ENCODE data around the gene CNPY3.

Gene CNPY3

DNA sequence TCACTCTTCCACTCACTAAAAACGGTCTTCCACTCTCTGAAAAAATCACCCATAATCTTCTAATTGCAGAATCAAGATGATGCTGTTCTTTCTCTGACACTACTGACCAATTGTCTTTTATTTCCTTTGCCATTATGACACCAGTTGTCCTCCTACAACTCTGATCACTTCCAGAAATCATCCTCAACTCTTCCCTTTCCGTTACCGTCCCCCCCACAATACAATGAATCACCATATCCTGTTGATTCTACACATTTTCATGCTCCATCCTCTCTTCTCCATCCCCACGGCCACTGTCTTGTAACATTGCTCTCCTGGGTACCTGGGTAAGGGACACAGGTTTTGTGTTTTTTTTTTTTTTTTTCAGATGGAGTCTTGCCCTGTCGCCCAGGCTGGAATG, 52.6 kb downstream of the CNPY3 start:
- no peak overlapping the region for H3K4me3 ChIP-seq (ENCODE audit: control insufficient read depth, low read depth, low read length)
- TF ChIP-seq, protein P1, sequence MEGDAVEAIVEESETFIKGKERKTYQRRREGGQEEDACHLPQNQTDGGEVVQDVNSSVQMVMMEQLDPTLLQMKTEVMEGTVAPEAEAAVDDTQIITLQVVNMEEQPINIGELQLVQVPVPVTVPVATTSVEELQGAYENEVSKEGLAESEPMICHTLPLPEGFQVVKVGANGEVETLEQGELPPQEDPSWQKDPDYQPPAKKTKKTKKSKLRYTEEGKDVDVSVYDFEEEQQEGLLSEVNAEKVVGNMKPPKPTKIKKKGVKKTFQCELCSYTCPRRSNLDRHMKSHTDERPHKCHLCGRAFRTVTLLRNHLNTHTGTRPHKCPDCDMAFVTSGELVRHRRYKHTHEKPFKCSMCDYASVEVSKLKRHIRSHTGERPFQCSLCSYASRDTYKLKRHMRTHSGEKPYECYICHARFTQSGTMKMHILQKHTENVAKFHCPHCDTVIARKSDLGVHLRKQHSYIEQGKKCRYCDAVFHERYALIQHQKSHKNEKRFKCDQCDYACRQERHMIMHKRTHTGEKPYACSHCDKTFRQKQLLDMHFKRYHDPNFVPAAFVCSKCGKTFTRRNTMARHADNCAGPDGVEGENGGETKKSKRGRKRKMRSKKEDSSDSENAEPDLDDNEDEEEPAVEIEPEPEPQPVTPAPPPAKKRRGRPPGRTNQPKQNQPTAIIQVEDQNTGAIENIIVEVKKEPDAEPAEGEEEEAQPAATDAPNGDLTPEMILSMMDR (conservative IDR thresholded peaks at IDR 0.05; ENCODE audit: control insufficient read depth, insufficient read depth, low read depth, low read length), result no peak
- peak; percentile 32 for DNase-seq (ENCODE audit: low read depth)

DNA sequence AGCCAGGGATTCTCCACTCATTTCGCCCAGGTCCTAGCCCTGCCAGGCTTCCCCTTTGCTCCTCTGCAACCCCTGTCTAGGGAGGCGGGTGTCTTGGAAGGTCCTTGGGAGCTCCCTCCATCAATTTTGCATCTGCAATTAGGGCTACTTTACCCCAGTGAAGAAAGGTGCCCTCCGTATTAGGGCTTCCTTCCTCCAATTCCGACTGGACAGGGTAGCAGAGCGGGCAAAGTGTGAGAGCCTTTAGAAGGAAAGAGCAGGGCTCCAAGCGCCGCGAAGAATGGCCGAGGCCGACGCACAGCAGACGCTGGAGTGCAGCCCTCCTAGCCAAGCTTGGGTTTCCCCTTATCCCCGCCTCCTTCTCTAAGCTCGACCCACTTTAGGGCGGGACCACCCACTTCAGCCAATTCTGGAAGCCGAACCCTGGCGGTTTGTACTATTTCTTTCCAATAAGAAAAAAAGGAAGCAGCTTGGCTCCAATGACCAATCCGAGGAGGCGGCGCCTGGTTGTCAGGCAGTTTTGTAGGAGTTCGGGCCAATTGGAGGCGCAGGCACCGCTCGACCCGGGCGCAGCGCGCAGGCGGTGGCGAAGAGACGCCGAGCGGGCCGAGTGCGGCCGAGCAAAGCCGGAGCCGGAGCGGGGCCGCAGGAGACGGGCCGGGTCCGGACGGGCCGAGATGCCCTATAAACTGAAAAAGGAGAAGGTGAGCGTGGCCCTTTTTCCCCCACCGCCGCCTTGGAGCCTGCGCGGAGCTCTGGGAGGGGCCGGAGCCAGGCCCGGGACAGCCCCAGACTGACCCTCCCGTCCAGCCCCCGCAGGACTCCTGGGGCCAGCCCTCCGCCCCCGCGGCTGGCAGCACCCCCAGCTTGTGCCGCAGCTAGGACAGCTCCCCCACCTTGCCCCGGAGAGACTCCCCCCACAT, 55.0 kb downstream of the CNPY3 start, which contains the start of gene PPP2R5D:
TSS of gene PPP2R5D (plus strand) at position 570 of the 923 bp plus-strand sequence. CDS start at position 678, 108 bp downstream.
- DNase-seq (ENCODE audit: low read depth), result peak; percentile 99
- TF ChIP-seq, protein P1 (conservative IDR thresholded peaks at IDR 0.05; ENCODE audit: control insufficient read depth, insufficient read depth, low read depth, low read length), result no peak
- peak within 1 kb of the TSS; percentile 70 for H3K4me3 ChIP-seq (ENCODE audit: control insufficient read depth, low read depth, low read length)

DNA sequence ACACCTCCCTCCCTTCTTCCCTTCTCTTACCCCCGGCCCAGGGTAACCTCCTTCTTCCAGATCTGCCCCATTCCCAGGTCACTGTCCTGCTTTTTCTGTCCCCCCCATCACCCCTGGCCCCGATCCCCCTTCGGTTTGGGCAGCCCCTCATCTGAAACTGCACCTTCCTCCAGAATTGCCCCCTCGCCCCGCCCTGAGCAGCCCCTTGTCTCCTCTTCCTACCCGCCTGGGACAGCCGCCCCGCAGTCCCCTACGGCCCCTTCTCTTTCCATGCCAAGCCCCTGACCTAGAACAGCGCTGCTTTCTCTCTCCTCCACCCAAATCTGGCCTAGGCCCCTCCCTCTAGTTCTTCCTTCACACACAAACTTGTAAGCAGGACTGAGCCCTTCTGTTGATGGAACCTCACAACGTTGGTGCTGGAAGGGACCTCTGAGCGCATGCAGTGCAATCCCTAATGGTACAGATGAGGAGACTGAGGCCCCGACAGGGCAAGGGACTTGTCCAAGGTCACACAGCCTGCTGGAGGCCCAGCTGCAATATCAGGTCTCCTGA, 55.7 kb downstream of the CNPY3 start:
- no peak for DNase-seq (ENCODE audit: low read depth)
- TF ChIP-seq, protein P1 (conservative IDR thresholded peaks at IDR 0.05; ENCODE audit: control insufficient read depth, insufficient read depth, low read depth, low read length), result no peak
- H3K4me3 ChIP-seq (ENCODE audit: control insufficient read depth, low read depth, low read length), result peak overlapping the region; percentile 70

DNA sequence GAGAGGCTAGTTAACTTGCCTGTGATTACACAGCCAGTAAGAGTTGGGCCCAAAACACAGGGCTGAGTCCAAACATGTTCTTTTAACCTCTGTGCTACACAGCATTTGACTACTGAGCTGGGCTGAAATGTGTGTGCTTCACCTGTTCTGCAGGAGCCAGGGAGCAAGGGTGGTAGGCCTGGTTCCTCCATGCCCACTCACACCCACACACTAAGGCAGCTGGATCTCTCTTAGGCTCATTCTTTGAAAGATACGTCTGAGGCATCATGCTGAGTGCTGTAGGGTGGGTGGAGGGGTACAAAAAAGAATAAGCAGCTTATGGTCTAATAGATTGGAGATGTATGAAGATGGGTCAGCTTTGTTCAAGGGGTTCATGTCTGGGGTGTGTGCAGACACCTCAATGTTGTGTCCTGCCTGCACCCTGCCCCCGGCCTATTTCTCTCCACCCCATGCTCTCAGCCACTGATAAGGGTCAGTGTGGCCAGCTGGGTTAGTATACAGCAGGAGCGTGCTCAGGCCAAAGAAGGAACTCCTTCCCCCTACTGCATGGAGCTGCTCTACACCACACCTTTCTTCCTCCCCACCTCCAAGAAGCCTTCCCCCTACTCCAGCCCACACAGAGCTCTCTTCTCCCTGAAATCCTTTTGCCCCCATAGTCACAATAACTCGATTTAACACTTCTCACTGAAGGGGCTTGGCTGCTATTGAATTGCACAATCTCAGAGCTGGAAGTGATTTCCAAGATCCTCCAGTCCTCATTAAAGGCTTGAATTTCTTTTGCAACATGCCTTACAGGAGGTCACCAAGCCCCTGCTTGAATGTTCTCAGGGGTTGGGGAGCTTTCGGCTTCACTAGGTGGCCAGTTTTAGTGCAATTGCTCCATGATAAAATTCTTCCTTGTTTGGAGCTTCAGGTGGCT, 58.5 kb downstream of the CNPY3 start:
- H3K4me3 ChIP-seq (ENCODE audit: control insufficient read depth, low read depth, low read length), result no peak overlapping the region
- DNase-seq (ENCODE audit: low read depth), result no peak
- TF ChIP-seq, protein P1 (conservative IDR thresholded peaks at IDR 0.05; ENCODE audit: control insufficient read depth, insufficient read depth, low read depth, low read length), result no peak

DNA sequence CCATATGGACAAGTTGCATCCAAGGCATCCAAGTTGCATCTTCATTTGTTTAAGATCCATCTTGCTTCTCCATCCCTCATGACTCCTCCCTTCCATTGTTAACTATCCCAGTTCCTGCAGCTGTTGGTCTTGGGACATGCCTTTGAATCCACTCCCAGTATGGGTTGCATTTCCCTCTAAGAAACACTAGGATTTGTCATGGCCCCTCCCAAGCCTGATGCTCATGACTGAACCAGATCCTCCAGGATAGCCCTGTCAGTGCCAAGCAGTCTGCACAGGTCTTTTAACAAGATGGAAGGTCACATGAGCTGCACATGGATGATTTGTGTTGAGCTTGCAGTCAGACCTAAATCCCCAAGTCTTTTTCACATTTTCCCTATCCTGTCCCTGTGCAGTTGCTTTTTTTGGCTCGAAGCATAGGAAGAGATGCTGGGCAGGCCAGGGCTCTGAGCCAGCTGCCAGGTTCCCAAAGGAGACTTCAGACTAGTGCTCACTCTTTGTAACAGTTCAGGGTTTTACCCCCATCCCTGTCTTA, 59.3 kb downstream of the CNPY3 start:
- peak; percentile 83 for DNase-seq (ENCODE audit: low read depth)
- TF ChIP-seq, protein P1 (conservative IDR thresholded peaks at IDR 0.05; ENCODE audit: control insufficient read depth, insufficient read depth, low read depth, low read length), result no peak
- no peak overlapping the region for H3K4me3 ChIP-seq (ENCODE audit: control insufficient read depth, low read depth, low read length)

Measured in fibroblast of mammary gland (primary cell).